ENCODE results near the gene PHETA1.
A peak's percentile ranks its signal among the peaks of the same experiment; 100 is the strongest.
"Not testable (repeated sequence)": the region's sequence is repeated elsewhere in the genome, so short reads cannot be mapped to it uniquely, and the experiment has no call there.

PHETA1 gene

GRCh38 chr12:111405149-111405858 is 36.4 kb upstream of the PHETA1 start:
- DNase-seq = peak; percentile 99 to 100

- peak; percentile 50 to 81 for DNase-seq
Measured at GRCh38 chr12:111404362-111405148, 35.7 kb upstream of the PHETA1 start.

DNA sequence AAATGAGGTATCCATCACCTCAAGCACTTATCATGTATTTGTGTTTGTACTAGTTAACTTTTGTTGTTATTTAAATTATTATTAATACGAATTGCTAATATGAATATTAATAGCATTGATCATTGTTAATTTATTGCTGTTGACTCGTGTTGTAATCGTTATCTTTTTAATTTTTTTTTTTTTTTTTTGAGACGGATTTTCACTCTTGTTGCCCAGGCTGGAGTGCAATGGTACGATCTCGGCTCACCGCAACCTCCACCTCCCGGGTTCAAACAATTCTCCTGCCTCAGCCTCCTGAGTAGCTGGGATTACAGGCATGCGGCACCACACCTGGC is 33.6 kb upstream of the PHETA1 start:
- not testable (repeated sequence) for DNase-seq

GRCh38 chr12:111401167-111401605 is 32.3 kb upstream of the PHETA1 start:
- no peak for DNase-seq

GRCh38 chr12:111399741-111400404 is 31.0 kb upstream of the PHETA1 start:
- not testable (repeated sequence) for DNase-seq

DNA sequence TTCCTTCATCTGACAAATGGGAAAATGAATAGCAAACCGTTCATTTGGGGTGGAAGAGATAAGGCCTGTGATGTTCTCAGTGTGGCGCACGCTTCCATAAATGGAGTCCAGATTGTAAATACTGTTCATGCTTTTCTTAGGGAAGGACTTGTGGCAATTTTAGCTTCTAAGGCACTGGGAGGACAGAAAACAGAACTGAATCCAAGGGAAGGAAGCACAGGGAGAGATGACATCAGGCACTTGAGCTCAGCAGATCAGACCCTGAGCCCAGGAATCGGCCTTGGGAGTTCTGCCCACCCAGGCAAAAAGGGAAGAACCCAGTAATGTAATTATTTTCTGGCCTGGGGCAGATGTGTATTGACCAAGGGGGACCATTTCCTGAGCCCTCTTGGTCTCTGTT is 29.6 kb upstream of the PHETA1 start:
- DNase-seq = peak; percentile 90 to 96

DNA sequence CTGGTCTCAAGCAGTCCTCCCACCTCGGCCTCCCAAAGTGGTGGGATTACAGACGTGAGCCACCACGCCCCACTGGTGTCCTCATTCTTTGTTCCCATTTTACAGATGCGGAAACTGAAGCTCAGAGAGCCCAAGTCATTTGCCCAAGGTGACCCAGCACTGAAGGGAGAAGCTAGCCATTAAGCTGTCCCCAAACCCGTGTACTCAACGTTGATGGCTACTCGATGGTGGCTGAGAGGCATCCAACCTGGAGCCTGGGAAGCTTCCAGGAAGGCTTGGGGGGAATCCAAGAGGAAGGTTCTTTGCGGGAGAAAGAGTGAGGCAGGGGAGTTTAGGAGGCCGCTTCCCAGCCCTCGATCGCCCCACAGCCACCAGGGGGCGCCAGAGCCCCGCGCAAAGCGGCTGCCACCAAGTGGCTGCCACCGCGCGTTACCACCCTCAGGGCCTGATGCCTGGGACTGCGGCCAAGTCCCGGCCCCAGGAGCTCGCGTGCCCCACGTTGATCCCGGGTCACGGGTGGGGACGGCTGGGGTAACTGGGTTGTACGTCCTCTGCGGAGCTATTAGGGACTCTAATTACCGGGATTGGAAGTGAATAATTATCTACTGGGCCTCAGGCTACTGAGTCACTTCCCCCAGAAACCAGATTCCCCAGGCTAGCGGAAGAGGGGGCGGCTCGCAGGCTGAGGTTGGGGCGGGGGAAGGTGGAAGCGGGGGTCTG is 28.0 kb upstream of the PHETA1 start:
- peak; percentile 92 to 95 for DNase-seq

- not testable (repeated sequence) for DNase-seq
Measured at GRCh38 chr12:111396271-111396670, 27.4 kb upstream of the PHETA1 start.

- DNase-seq = peak in 1 of 2 donors; percentile 49
Measured at GRCh38 chr12:111395336-111396187, 26.7 kb upstream of the PHETA1 start.

DNA sequence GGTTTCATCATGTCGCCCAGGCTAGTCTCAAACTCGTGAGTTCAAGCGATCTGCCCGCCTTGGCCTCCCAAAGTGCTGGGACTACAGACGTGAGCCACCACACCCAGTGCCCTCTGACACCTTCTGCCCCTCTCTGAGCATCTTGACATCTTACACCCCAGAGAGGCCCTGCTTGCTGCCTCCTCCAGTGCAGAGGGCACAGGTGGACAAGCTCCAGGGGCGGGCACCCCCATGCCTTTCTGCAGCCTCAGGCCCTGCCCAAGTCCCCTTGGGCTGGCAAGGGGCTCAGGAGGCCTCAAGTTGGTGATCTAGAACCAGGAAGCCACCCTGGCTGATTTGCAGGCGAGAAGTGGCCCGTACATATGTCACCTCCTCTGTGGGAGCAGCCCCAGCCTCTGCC is 25.6 kb upstream of the PHETA1 start:
- no peak for DNase-seq

DNA sequence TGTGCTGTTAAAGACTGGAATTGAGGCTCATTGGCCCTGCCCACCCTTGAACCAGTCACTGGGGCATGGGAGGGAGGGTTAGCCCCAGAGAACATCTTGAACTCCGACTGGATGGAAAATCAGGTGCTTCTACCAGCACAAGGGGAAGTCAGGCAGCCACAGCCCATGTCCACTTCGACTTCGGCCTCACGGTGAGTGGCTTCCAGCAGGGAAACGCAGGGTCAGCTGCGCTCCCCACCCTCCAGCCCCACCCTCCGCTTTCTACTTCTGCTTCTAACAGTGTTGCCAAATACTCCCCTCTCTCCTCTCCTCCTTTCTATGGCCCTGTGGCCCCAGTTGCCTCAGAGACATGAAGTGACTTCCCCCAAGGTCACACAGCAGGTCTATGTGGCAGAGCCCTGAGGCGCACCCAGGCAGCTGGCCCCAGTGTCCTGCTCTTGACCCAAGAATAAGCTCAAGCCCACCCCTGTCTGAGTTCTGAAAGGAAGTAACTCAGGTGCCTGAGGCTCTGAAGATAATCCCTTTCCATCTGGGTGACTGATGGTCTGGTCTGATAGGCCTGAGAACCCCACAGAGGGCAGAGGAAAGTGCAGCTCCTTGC is 24.9 kb upstream of the PHETA1 start:
- peak; percentile 95 to 97 for DNase-seq

GRCh38 chr12:111390910-111391309 is 22.0 kb upstream of the PHETA1 start:
- peak; percentile 32 to 50 for DNase-seq

DNA sequence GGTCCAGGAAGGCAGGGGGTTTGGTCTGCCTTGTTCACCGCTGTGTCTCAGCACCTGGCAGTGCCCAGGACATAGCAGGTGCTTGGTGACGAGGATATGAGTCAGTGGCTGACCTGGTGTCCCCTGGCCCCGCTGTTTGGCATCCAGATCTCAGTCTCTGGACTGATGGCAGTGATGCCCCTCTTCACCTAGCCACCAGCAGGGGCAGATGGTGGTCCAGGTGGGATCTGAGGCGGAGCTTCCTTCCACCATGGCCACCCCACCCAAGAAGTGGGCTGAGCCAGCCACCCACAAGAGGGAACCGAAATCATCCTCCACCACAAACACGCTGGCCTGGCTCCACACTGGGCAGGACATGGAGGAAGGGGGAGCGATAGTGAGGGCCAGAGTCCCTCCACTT is 20.7 kb upstream of the PHETA1 start:
- no peak for DNase-seq

DNA sequence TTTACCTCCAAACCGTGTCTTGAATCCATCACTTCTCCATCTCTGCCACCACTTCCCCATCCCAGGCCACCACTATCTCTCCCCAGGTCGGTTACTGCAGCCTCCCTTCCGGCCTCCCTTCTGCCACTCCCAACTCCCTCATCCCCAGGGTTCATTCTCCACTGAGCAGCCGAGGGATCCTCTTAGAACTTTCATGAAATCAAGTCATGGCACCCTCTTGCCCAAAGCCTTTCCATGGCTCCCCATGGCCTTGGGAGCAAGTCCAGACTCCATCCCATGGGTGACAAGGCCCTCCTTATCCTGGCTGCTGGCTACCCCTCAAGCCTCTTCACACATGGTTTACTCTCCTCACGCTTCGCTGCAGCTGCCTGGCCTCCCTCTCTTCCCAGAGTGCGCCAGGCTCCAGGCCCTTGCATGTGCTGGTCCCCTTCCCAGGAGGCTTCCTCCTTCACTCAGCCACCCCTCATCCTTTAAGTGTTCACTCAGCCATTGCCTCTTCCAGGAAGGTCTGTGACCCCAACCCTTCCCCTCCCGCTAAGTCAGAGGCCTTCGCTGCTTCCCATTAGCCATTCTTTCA is 18.9 kb upstream of the PHETA1 start:
- no peak for DNase-seq

- DNase-seq = no peak
Measured at GRCh38 chr12:111386885-111387284, 18.0 kb upstream of the PHETA1 start.

DNA sequence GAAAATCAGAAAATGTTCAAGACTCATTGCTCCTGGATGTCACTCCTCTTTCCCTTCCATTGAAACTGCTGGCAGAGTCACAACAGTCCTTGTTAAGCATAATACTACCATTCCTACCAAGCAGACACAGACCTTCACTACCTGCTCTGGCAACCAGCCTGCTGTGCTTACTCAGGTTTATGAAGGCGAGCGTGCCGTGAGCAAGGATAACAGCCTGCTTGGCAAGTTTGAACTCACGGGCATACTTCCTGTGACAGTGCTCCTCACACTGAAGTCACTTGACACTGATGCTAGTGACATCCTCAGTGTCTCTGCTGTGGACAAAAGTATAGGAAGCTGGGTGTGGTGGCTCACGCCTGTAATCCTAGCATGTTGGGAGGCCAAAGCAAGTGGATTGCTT is 15.7 kb upstream of the PHETA1 start:
- DNase-seq = no peak

DNA sequence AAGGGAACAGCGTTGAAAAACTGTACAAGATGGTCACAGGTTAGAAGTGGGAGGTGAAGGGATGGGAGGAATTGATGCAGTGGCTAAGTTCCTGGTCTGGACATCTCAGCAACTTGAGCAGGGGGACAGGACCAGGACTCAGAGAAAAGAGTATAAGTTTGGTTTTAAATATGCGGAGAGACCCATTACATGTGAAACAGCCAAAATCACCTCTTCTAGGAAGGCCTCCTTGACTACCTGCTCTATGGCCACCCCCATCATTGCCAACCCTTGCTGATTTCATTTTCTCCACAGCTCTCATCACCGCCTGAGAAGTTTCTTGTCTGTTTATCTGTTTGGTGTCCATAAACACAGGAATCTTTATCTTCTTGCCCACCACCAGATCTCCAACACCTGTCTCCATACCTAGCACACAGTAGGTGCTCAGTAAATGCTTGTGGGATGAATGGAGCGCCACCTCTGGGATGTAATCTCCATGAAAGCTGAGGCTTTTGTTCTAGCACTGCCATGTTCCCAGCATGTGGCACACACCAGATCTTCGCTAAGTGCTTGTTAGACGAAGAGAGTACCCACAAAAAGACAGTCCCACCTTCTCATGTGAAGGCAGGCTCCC is 11.2 kb upstream of the PHETA1 start:
- DNase-seq = no peak

- DNase-seq = no peak
Measured at GRCh38 chr12:111377440-111377839, 8.5 kb upstream of the PHETA1 start.

GRCh38 chr12:111373231-111373630 is 4.3 kb upstream of the PHETA1 start:
- DNase-seq = not testable (repeated sequence)

GRCh38 chr12:111369496-111370220 is 763 bp upstream of the PHETA1 start:
- peak; percentile 70 to 78 for DNase-seq
